Measurements from ENCODE around the gene COQ9. TPM values are rescaled to one million over a fixed set of nuclear protein-coding genes. Genes with fewer than 3 reads are reported as not detected.

Gene COQ9
- total RNA-seq, 1 experiment from 2014 or later = 32.9 TPM

GRCh38 chr16:57510016-57510871, 63.0 kb downstream of the COQ9 start:
- Histone ChIP-seq H2AFZ (ENCODE audit: low read length) (no peak overlapping the region), H3K27ac (ENCODE audit: insufficient read length, low read depth, low read length) (no peak overlapping the region), H3K14ac (ENCODE audit: insufficient read depth, low read length) (no peak overlapping the region), H2AK5ac (ENCODE audit: insufficient read length, low read length) (no peak overlapping the region), H3K9me3 (ENCODE audit: control insufficient read depth, low read depth, low read length) (no peaks in the 10 kb centered on the region), H4K91ac (ENCODE audit: insufficient read length, low read depth, low read length) (no peak overlapping the region), H3K23me2 (ENCODE audit: insufficient read length, low read depth, low read length, poor library complexity, severe bottlenecking) (no peaks in the 10 kb centered on the region), H4K8ac (replicated peaks; ENCODE audit: insufficient read length, low read depth, low read length) (no peak overlapping the region), H3K27me3 (ENCODE audit: insufficient read depth, low read length) (no peaks in the 10 kb centered on the region), H4K20me1 (ENCODE audit: control insufficient read depth, insufficient read depth, insufficient read length) (no peaks in the 10 kb centered on the region), H3K79me2 (ENCODE audit: insufficient read depth, low read length) (no peaks in the 10 kb centered on the region), H3K79me1 (ENCODE audit: insufficient read depth, low read depth, low read length, poor library complexity, severe bottlenecking) (no peaks in the 10 kb centered on the region), H3K4ac (ENCODE audit: low read depth, low read length) (no peak overlapping the region), H3K23ac (ENCODE audit: insufficient read length, low read depth, low read length) (no peak overlapping the region), H2BK5ac (ENCODE audit: insufficient read length, low read length) (no peak overlapping the region), H3K56ac (ENCODE audit: insufficient read length, low read depth, low read length) (no peak overlapping the region), H2BK120ac (ENCODE audit: low read depth, low read length, poor library complexity, severe bottlenecking) (no peak overlapping the region), H3K18ac (ENCODE audit: insufficient read length, low read depth, low read length) (no peak overlapping the region), H2BK12ac (ENCODE audit: insufficient read length, low read depth, low read length) (no peak overlapping the region), H2BK15ac (ENCODE audit: low read depth, low read length) (no peak overlapping the region), H3T11ph (ENCODE audit: low read length) (no peak overlapping the region), H3K9ac (ENCODE audit: extremely low read depth, insufficient read length, low read length) (no peak overlapping the region), H2BK20ac (ENCODE audit: low read depth, low read length, poor library complexity, severe bottlenecking) (no peak overlapping the region), H4K5ac (ENCODE audit: insufficient read length, low read depth, low read length) (no peak overlapping the region), H3K4me1 (ENCODE audit: insufficient read depth, low read length) (no peaks in the 10 kb centered on the region), H3K4me2 (ENCODE audit: insufficient read depth, insufficient read length, low read length) (no peak overlapping the region)
- no peak for TF ChIP-seq CTCF (conservative IDR thresholded peaks at IDR 0.05)
- peaks cover 8 to 18% of the 10 kb centered on the region in 2 experiments for H3K4me1 Mint-ChIP-seq
- no peak overlapping the region; a peak in 1 of 5 replicates for H3K4me3 Mint-ChIP-seq
- H3K27ac Mint-ChIP-seq = peak overlapping the region in 2 of 3 experiments; percentile 20 to 89; a peak in 3 of 7 replicates
- peaks cover 4% of the 10 kb centered on the region for H3K27me3 Mint-ChIP-seq (ENCODE audit: low read depth)
- DNase-seq = no peak
- no peaks in the 10 kb centered on the region for H3K9me3 Mint-ChIP-seq
- WGBS (ENCODE audit: extremely low coverage, insufficient read length, low lambda C conversion rate) = no CpG with 5 or more reads among the region's 10 CpGs
- H3K36me3 Mint-ChIP-seq (ENCODE audit: insufficient read depth in 1 of 3, low read depth in 3 of 3) = peaks cover 0 to 2% (median 0%) of the 10 kb centered on the region in 3 experiments; a peak in 1 of 7 replicates

Other genes with a start within 250 kb of the COQ9 start
- 18.0 and 19.2 TPM in 2 replicates for gene ARL2BP, start 202.2 kb upstream of the COQ9 start, total RNA-seq (2021)
- gene PLLP, start 162.8 kb upstream of the COQ9 start, total RNA-seq (2021) = 1.8 and 2.0 TPM in 2 replicates
- gene CCL22, start 88.7 kb upstream of the COQ9 start, total RNA-seq (2021) = 0.09 TPM in 1 of 2 replicates, not detected in the other
- 1.6 and 1.7 TPM in 2 replicates for gene CX3CL1, start 75.0 kb upstream of the COQ9 start, total RNA-seq (2021)
- gene CCL17, start 42.7 kb upstream of the COQ9 start, total RNA-seq (2021) = not detected in 2 replicates
- gene CIAPIN1, start 94 bp upstream of the COQ9 start, total RNA-seq (2021) = 82.8 and 85.3 TPM in 2 replicates
- 85.6 and 86.0 TPM in 2 replicates for gene POLR2C, start 15.2 kb downstream of the COQ9 start, total RNA-seq (2021)
- 13.1 and 13.2 TPM in 2 replicates for gene DOK4, start 39.0 kb downstream of the COQ9 start, total RNA-seq (2021)
- gene CCDC102A, start 89.1 kb downstream of the COQ9 start, total RNA-seq (2021) = 6.6 and 8.2 TPM in 2 replicates
- gene ADGRG5, start 95.2 kb downstream of the COQ9 start, total RNA-seq (2021) = 11.7 and 12.1 TPM in 2 replicates
- gene ADGRG1, start 181.2 kb downstream of the COQ9 start, total RNA-seq (2021) = 0.57 and 1.1 TPM in 2 replicates
- gene ADGRG3, start 220.8 kb downstream of the COQ9 start, total RNA-seq (2021) = 0.46 and 0.64 TPM in 2 replicates
- gene DRC7, start 247.3 kb downstream of the COQ9 start, total RNA-seq (2021) = 0.72 TPM in 1 of 2 replicates, not detected in the other

Measured in H9 (cell line).